GM12892 (cell line): ENCODE data around the gene FBN3.

Source experiments
- POLR2A ChIP-seq: IDR thresholded peaks from 2 replicates; pipeline ENCODE4 v1.6.1; 2011; ENCODE audit warnings: low read depth, low read length, control low read depth
- TAF1 ChIP-seq: IDR thresholded peaks from 2 replicates; pipeline ENCODE4 v1.6.1; 2011; ENCODE audit warnings: low read depth, mild to moderate bottlenecking, control low read depth, low read length, borderline replicate concordance

GRCh38 chr19:8095354-8095886 is 54.0 kb downstream of the FBN3 start:
- TF ChIP-seq POLR2A, result no peak
- TF ChIP-seq TAF1, result no peak
